Muscle layer of colon (tissue), 2 donors: ENCODE results near the gene HNRNPUL1.
A peak's percentile ranks its signal among the peaks of the same experiment; 100 is the strongest.

Experiments used
- H3K27ac ChIP-seq: one replicate; pipeline ENCODE4 v1.7.0; 2013; ENCODE audit warnings: low read depth, mild to moderate bottlenecking, low read length, moderate library complexity
- H3K27me3 ChIP-seq, 2 donors: one replicate each; pipeline ENCODE4 v1.7.0; 2013; ENCODE audit warnings: low read length in 2 of 2, mild to moderate bottlenecking in 2 of 2; ENCODE audit not compliant: insufficient read depth in 2 of 2, control insufficient read depth in 1 of 2
- H3K36me3 ChIP-seq: one replicate; pipeline ENCODE4 v1.7.0; 2013; ENCODE audit warnings: mild to moderate bottlenecking, low read length; ENCODE audit not compliant: insufficient read depth
- H3K4me1 ChIP-seq: one replicate; pipeline ENCODE4 v1.7.0; 2013; ENCODE audit warnings: mild to moderate bottlenecking, low read length; ENCODE audit not compliant: insufficient read depth
- H3K4me3 ChIP-seq, 2 donors: one replicate each; pipeline ENCODE4 v1.7.0; 2013; ENCODE audit warnings: low read length in 2 of 2, low read depth in 1 of 2, mild to moderate bottlenecking in 1 of 2, moderate library complexity in 1 of 2
- H3K9ac ChIP-seq: one replicate; pipeline ENCODE4 v1.7.0; 2013; ENCODE audit warnings: low read length
- H3K9me3 ChIP-seq: one replicate; pipeline ENCODE4 v1.7.0; 2013; ENCODE audit warnings: mild to moderate bottlenecking, low read length
- donor health status: abdominal sarcoma.
- donor health status: Adenocarcinoma of cecum.

The HNRNPUL1 gene

GRCh38 chr19:41352609-41353465 is 88.7 kb downstream of the HNRNPUL1 start:
- Histone ChIP-seq H3K9ac (peak overlapping the region; percentile 57), H3K9me3 (no peaks in the 10 kb centered on the region), H3K27me3 (no peaks in the 10 kb centered on the region), H3K4me3 (peak overlapping the region; percentile 67 to 85), H3K27ac (peak overlapping the region; percentile 65), H3K36me3 (peaks cover 4% of the 10 kb centered on the region), H3K4me1 (peaks cover 19% of the 10 kb centered on the region)

- Histone ChIP-seq H3K36me3 (no peaks in the 10 kb centered on the region), H3K9ac (peak within 1 kb of the TSS; percentile 57), H3K4me1 (peaks cover 19% of the 10 kb centered on the region), H3K27me3 (no peaks in the 10 kb centered on the region), H3K9me3 (no peaks in the 10 kb centered on the region), H3K27ac (peak within 1 kb of the TSS; percentile 65), H3K4me3 (peak within 1 kb of the TSS; percentile 67 to 85)
Measured at GRCh38 chr19:41353466-41354342, 89.5 kb downstream of the HNRNPUL1 start, which contains the start of gene TGFB1. TSS of gene TGFB1 (minus strand) at chr19:41353922. CDS start at chr19:41353044, 878 bp downstream.

- no peak overlapping the region for H3K9ac ChIP-seq
- no peaks in the 10 kb centered on the region for H3K36me3 ChIP-seq
- H3K27me3 ChIP-seq = no peaks in the 10 kb centered on the region
- H3K9me3 ChIP-seq = no peaks in the 10 kb centered on the region
- peaks cover 19% of the 10 kb centered on the region for H3K4me1 ChIP-seq
- H3K4me3 ChIP-seq = peak overlapping the region; percentile 67 to 85
- peak overlapping the region; percentile 65 for H3K27ac ChIP-seq
Measured at GRCh38 chr19:41354343-41354953, 90.3 kb downstream of the HNRNPUL1 start.

- peaks cover 19% of the 10 kb centered on the region for H3K4me1 ChIP-seq
- no peaks in the 10 kb centered on the region for H3K27me3 ChIP-seq
- H3K4me3 ChIP-seq = no peak overlapping the region
- H3K9me3 ChIP-seq = no peaks in the 10 kb centered on the region
- no peak overlapping the region for H3K9ac ChIP-seq
- no peaks in the 10 kb centered on the region for H3K36me3 ChIP-seq
- no peak overlapping the region for H3K27ac ChIP-seq
Measured at GRCh38 chr19:41355035-41355434, 90.9 kb downstream of the HNRNPUL1 start.

GRCh38 chr19:41355802-41356201 is 91.6 kb downstream of the HNRNPUL1 start:
- H3K9me3 ChIP-seq = no peaks in the 10 kb centered on the region
- H3K27me3 ChIP-seq = no peaks in the 10 kb centered on the region
- H3K4me1 ChIP-seq = peaks cover 15% of the 10 kb centered on the region
- no peak overlapping the region for H3K27ac ChIP-seq
- no peak overlapping the region for H3K9ac ChIP-seq
- no peaks in the 10 kb centered on the region for H3K36me3 ChIP-seq
- no peak overlapping the region for H3K4me3 ChIP-seq

GRCh38 chr19:41356984-41357739 is 93.0 kb downstream of the HNRNPUL1 start:
- no peak overlapping the region for H3K9ac ChIP-seq
- H3K9me3 ChIP-seq = no peaks in the 10 kb centered on the region
- H3K4me3 ChIP-seq = no peak overlapping the region
- H3K27ac ChIP-seq = no peak overlapping the region
- peaks cover 10% of the 10 kb centered on the region for H3K4me1 ChIP-seq
- no peaks in the 10 kb centered on the region for H3K36me3 ChIP-seq
- H3K27me3 ChIP-seq = no peaks in the 10 kb centered on the region
